ENCODE measurements around the gene MAP2K3.
A peak's percentile ranks its signal among the peaks of the same experiment; 100 is the strongest.

DNA sequence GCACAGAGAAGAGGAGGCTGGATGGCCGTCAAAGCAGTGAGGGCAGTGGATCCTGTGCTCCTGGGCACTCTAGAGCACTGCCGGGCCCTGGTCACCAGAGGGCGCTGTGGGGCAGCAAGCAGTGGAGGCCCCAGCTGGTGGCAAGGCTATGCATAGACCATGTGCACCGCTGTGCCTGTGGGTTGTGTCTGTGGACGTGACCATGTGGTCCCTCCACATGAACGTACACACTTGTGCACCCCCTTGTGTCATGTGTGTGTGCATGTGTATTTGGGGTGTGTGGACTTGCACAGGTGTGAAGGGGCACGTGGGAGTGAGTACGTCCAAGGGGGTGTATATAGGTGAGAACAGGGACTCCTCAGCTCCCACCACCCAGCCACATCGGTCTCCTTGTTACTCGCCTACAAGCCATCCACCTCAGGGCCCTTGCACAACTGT, 4.4 kb upstream of the MAP2K3 start:
- TF ChIP-seq RAD21 (conservative IDR thresholded peaks at IDR 0.05 in 1 of 2, IDR thresholded peaks at IDR 0.05 in 1 of 2) (peak; percentile 96), RCOR1 (IDR thresholded peaks at IDR 0.05; ENCODE audit: low read depth, low read length) (no peak), HOXA7 (CRISPR knock-in tag; IDR thresholded peaks at IDR 0.05) (no peak), JUNB (IDR thresholded peaks at IDR 0.05) (no peak)
